Middle frontal gyrus (tissue), 1 donor: Measurements from ENCODE around the gene PTGER4.
"Not testable (repeated sequence)": the region's sequence is repeated elsewhere in the genome, so short reads cannot be mapped to it uniquely, and the experiment has no call there.

Source experiments
- DNase-seq: peaks from one replicate; pipeline ENCODE4 v3.0.0-alpha.2; 2015; ENCODE audit warnings: low spot score; ENCODE audit errors: extremely low spot score

Gene PTGER4

DNA sequence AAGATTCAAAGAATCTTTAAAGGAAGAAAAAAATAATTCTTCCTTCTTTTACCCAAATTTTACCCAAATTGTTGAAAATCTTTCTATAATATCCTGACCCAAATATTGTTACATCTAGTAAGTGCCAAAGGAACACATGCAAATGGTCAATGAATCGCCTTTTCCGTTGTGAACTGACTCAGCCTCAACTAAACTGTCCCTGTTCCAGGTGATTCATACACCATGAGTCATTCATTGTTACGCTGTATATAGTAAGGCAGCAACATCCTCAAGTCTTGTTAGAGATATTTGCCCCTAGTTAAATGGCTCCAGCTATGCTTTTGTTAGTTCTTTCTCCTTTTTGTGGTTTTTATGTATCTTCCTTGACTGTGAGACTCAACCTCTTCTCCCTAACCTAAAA lies 9.7 kb downstream of the PTGER4 start:
- no peak for DNase-seq

DNA sequence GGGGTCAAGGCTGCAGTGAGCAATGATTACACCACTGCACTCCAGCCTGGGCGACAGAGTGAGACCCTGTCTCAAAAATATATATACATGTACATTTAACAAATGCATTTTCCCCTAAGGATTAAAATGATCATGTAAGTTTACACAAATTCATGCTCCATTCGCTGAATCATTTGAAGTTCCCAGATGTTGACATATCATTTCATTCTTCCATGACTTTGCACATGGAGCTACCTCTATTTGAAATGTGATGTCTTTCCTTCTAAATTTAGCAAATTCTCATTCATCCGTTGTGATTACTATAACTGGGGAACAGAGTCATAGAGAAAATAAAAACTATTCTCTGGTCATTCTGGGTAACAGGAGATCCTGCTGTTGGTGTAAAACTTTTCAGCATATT lies 10.6 kb downstream of the PTGER4 start:
- DNase-seq, result no peak

DNA sequence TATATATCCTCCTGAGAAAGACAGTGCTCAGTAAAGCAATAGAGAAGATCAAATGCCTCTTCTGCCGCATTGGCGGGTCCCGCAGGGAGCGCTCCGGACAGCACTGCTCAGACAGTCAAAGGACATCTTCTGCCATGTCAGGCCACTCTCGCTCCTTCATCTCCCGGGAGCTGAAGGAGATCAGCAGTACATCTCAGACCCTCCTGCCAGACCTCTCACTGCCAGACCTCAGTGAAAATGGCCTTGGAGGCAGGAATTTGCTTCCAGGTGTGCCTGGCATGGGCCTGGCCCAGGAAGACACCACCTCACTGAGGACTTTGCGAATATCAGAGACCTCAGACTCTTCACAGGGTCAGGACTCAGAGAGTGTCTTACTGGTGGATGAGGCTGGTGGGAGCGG lies 12.2 kb downstream of the PTGER4 start:
- no peak for DNase-seq

DNA sequence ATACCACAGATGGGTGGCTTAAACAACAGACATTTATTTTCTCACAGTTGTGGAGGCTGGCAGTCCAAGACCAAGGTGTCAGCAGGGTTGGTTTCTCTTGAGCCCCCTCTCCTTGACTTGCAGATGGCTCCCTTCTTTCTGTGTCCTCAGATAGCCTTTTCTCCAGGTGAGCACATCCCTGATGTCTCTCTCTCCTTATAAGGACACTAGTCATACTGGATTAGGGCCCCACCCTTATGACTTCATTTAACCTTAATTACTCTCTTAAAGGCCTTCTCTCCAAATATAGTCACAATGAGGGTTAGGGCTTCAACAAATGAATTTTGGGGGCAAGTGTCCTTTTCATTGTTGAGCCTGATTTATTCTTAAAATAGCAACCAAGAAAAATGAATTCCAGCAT lies 14.7 kb downstream of the PTGER4 start:
- DNase-seq, result no peak

DNA sequence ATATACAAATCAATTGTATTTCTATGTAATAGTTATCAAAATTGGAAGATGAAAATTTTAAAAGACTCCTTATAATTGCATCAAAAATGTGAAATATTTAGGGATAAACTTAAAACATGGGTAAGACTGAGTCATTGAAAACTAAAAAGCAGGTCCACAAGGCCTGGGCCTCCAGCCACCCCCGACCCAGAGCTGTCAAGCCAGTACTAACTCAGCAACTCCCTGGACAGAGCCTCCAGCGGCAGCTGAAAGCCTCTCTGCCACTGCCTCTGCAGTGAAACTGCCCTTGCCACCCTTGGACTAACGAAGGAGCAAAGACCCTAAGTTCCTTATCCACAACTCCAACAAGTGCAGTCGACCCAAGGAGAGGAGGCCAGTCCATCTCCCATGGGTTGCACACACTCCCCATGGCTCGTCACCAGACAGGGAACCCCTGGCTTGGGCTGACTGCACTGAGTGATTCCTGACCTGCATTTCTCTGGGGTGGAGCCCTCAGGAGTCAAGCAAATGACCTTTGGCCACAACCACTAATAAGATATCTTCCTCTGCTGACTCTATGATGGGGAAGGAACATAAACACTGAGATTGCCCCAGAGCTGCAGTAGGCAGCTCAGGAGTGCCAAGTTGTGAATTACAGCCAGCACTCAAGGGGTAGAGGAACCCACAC lies 20.5 kb downstream of the PTGER4 start:
- no peak for DNase-seq

DNA sequence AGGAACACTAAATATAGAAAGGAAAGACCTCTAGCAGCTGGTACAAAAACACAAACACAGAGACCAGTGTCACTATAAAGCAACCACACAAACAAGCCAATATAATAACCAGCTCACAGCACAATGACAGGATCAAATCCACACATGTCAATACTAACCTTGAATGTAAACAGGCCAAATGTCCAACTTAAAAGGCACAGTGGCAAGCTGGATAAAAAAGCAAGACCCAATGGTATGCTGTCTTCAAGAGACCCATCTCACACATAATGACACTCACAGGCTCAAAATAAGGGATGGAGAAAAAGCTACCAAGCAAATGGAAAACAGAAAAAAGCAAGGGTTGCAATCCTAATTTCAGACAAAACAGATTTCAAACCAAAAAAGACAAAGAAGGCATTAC lies 22.3 kb downstream of the PTGER4 start:
- DNase-seq, result not testable (repeated sequence)

DNA sequence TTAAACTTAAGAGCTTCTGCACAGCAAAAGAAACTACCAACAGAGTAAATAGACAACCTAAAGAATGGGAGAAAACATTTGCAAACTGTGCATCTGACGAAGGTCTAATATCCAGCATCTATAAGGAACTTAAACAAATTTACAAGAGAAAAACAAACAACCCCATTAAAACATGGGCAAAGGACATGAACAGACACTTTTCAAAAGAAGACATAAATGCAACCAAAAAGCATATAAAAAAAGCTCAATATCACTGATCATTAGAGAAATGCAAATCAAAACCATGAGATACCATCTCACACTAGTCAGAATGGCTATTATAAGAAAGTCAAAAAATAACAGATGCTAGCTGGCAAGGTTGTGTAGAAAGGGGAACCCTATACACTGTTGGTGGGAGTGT lies 25.8 kb downstream of the PTGER4 start:
- DNase-seq, result not testable (repeated sequence)

DNA sequence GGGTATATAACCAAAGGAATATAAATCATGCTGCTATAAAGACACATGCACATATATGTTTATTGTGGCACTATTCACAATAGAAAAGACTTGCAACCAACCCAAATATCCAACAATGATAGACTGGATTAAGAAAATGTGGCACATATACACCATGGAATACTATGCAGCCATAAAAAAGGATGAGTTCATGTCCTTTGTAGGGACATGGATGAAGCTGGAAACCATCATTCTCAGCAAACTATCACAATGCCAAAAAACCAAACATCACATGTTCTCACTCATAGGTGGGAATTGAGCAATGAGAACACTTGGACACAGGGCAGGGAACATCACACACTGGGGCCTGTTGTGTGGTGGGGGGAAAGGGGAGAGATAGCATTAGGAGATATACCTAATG lies 30.9 kb downstream of the PTGER4 start:
- not testable (repeated sequence) for DNase-seq

DNA sequence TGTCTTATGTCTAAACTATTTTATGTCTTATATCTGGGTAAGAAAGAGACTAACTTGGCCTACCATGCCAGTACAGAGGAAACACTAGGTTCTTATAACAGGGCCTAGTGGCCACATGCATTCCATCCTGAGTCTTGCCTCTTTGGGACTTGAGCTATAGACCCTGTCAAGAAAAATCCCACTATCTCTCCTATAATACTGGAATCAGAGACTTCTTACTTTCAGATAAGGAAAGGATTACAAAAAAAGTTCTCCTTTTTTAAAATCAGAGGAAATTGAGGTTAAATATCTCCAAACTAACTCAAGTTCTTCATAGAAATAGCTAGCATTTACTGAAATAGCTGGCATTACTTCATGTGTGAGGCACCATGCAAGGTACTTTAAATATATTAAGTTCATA lies 34.3 kb downstream of the PTGER4 start:
- no peak for DNase-seq

DNA sequence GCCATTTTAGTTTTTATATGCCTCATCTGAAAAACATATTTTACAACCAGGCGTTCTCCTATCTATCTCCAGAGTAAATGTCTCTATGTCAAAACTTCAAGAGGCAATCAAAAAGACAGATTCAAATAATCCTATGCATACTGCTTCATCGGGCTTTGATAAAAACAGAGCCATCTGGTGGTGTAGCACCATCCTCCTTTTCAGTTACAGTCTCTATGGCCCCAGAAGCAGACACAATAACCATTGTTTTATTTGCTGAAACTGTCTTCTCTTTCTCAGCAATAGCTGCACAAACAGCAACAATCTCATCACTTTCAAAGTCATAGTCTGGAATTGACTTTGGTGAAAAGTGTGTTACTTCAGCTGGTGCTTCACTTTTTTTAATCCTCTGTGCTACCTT lies 36.3 kb downstream of the PTGER4 start:
- no peak for DNase-seq

DNA sequence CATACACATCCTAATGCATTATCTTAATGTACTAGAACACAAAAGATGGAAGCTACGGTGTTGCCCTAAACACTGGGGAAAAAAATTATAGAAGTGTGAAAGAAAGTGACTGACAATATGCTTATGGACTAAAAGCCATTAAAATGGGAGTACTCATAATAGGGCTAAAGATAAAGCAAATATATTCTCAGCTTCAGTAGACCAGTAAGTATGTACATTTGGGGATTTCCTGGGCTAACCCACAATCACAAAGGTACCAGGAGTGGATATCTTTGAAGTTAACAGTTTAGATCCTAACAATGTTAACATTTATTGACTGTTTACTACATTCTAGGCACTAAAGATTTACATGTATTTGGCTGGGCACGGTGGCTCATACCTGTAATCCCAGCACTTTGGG lies 36.9 kb downstream of the PTGER4 start:
- DNase-seq, result no peak

DNA sequence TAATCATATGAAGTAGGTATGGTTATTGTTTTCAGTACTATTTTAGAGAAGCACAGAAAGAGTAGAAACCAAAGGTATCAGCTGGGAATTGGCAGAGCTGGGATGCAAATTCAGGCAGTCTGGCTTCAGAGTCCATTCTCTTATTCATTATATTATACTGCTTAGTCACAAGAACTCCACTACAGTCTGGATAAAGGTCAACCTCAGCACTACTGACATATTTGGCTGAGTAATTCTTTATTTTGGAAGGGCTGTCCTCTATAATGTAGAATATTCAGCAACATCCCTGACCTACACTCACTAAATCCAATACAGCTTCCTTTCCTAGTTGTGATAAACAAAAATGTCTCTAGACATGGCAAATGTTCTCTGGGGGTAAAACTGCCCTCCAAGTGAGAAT lies 37.6 kb downstream of the PTGER4 start:
- DNase-seq, result no peak

DNA sequence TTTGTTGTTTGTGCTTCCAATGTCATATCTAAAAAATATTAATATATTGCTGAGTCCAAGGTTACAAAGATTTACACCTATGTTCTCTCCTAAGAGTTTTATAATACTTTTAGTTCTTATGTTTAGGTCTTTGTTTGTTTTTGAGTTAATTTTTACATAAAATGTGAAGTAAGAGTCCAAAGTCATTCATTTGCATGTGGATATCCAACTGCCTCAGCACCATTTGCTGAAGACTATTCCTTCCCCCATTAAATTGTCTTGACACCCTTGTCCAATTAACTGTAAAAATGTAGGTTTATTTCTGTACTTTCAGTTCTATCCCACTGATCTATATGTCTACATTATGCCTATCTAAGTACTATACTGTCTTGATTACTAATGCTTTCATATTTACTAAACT lies 40.4 kb downstream of the PTGER4 start:
- DNase-seq, result no peak

DNA sequence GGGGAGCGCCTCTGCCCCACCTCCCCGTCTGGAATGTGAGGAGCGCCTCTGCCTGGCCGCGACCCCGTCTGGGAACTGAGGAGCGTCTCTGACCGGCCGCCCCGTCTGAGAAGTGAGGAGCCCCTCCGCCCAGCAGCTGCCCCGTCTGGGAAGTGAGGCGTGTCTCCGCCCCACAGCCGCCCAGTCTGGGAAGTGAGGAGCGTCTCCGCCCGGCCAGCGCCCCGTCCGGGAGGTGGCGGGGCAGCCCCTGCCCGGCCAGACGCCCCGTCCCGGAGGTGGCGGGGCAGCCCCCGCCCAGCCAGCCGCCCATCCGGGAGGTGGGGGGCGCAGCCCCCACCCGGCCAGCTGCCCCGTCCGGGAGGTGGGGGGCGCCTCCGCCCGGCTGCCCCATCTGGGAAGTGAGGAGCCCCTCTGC lies 42.8 kb downstream of the PTGER4 start:
- not testable (repeated sequence) for DNase-seq

DNA sequence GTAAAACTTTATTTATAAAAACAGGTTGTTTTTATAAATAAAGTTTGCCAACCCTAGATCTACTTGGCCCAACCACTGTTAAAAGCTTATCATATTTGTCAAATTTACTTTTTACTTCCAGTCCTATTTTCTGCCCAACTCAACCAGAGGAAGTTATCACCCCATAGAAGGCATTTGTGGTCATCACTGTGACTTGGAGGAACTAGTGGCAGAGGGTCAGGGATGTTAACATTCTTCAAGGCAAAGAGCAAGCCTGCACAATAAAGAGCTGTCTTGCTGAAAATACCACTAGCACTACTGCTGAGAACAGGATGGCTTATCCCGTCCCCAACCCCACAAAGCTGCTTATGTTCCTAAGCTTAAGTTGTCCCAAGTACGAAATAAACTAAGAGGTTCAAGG lies 53.7 kb downstream of the PTGER4 start:
- DNase-seq, result no peak

DNA sequence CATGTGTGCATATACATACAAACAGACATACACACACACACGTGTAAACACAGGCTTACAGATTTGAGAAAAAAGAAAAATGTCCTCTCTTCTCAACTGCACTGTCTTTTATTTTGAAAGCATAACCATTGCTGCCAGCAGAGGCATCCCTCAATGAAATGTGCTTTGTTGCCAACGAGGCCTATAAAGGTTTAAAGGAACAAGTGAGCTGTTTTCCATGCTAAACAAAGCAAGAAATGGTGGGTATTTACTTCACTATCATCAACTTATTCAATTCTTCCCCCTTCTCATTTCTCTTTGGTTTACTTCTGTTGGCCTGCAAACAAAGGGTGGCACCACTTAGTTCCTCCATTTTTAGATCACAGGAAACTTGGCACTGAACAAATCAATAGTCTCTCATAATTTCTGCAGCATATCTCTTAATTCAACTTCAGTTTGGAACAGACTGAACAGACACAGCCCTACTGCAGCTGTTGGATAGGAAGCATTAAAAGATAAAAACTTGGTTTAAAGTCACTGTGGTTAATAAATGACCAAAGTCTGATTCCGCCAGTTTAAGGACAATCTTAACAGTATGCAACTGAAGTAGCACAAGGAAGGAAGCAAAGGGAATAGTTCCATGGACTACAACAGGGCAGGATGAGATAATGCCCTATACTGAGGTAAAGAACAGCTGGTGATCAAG lies 54.3 kb downstream of the PTGER4 start:
- no peak for DNase-seq

DNA sequence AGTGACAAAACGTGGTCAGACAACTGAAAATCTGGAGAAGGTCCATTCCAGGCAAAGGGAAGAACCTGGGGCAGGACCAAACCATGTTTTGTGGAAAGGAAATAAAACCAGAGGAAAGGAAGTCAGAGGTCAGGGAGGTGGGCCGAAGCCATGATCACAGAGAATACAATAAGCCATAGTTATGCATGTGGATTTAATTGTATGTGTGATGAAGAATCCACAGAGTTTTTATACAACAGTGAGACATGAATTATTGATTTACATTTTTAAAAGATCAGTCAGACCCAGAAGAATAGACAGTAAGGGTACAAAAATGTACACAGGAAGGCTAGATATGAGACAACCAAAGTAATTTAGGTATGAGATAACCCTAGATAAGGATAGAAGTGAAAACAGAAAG lies 55.3 kb downstream of the PTGER4 start:
- DNase-seq, result no peak

DNA sequence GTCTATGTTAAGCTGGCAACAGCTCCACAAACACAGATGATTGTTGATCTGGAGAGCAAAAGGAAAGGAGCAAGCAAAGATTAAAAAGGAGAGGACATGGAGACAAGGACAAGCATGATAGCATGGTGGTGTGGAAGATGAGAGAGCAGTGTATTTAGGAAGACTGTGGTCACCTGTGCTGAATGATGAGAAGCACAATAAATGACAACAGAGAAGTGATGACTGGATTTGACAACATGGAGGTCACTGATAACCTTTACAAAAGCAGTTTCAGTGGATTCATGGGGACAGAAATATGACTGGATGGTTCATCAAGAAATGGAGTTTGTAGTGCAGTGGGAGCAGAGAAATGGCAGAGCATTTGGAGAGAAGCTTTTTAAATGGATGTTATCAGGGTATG lies 55.9 kb downstream of the PTGER4 start:
- DNase-seq, result no peak

DNA sequence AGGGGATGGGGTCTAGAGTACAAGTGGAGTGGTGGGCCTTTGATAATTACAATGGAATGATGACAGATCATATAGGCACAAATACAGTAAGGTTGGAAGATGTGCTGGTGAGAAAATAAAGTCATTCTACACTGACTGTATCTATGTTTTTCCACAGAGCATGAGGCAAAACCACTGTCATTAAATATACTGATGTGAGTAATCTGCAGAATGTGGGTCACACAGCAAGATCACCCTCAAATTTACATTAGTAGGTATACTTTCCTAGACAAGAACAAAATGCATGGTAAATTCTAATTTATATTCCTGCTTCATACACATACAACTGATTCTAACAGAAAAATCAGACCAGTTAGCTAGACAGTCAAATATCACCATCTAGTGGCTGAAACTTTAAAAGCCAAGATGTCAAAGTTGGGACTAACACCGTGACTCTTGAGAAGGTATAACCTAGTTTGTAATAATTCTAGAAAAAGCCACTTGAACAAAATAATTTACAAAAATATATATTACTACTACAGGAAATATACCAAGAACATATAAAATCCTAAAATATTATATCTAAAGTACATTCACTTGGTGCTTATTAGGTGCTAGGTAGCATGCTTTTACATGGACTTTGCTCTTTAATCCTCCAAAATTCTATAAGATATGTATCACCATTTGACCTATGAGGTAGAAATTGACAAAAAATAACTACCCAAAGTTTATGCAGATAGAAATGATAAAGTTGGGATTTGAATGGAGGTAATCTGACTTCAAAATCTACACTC lies 56.6 kb downstream of the PTGER4 start:
- peak; percentile 27 for DNase-seq

DNA sequence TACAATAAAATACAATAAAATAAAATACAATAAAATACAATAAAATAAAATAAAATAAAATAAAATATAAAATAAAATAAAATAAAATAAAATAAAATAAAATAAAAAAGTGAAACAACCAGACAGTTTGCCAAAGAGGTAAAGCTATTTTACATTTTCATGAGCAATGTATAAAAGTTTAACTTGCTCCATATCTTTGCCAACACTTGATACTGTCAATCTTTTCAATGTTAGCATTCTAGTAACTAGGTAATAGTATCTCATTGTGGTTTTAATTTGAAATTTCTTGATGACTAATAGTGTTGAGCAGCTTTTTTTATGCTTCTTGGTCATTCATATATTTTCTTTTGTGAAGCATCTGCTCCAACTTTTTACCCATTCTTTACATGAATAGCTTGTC lies 58.8 kb downstream of the PTGER4 start:
- no peak for DNase-seq
